ENCODE measurements around the gene IL1RAPL1.

DNA sequence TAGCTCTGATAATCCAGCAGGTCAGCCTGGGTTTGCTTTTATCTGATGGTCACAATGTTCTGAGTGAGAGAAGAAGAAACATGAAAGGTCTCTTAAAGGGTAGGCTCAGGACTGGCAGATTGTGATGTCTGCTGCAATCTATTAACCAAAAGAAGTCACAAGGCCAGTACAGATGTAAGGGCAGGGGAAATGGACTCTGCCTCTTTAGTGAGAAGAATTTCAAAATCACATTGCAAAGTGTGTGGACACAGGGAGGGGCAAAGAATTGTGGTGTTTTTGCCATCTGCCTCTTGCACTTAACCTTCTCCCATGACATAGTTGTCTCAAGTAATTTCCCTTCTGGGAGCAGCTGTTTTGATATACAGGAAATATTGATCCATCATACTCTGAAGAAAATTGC lies 40.9 kb downstream of the IL1RAPL1 start:
- no peak for TF ChIP-seq POLR2A (IDR thresholded peaks at IDR 0.05)
- TF ChIP-seq, protein P1, sequence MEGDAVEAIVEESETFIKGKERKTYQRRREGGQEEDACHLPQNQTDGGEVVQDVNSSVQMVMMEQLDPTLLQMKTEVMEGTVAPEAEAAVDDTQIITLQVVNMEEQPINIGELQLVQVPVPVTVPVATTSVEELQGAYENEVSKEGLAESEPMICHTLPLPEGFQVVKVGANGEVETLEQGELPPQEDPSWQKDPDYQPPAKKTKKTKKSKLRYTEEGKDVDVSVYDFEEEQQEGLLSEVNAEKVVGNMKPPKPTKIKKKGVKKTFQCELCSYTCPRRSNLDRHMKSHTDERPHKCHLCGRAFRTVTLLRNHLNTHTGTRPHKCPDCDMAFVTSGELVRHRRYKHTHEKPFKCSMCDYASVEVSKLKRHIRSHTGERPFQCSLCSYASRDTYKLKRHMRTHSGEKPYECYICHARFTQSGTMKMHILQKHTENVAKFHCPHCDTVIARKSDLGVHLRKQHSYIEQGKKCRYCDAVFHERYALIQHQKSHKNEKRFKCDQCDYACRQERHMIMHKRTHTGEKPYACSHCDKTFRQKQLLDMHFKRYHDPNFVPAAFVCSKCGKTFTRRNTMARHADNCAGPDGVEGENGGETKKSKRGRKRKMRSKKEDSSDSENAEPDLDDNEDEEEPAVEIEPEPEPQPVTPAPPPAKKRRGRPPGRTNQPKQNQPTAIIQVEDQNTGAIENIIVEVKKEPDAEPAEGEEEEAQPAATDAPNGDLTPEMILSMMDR (IDR thresholded peaks at IDR 0.05), result no peak

Data from breast epithelium (tissue), 3 donors.